Head of caudate nucleus (tissue), 42 donors: ENCODE data around the gene KRTAP4-11.
"Not testable (repeated sequence)": the region's sequence is repeated elsewhere in the genome, so short reads cannot be mapped to it uniquely, and the experiment has no call there.

Experiments
- DNase-seq, 42 donors: peaks; one replicate each; pipeline versions ENCODE4 v3.0.0 to v3.0.0-alpha.2; 2020 to 2021; ENCODE audit warnings: mixed read lengths in 7 of 42
- intact Hi-C: fragments of 100-400 bp; cut with DNase I; formaldehyde crosslinking; loops from one replicate; pipeline ENCODE4 v1.15.0; 2022

The KRTAP4-11 gene

GRCh38 chr17:41099682-41100480 is 18.3 kb downstream of the KRTAP4-11 start:
- intact Hi-C loops, DNase-seq: not testable (repeated sequence)

- intact Hi-C loops, result no loop called here
- no peak for DNase-seq
Measured at GRCh38 chr17:41098481-41098880, 19.7 kb downstream of the KRTAP4-11 start.

- intact Hi-C loops, result no loop called here
- DNase-seq, result no peak
Measured at GRCh38 chr17:41098042-41098441, 20.1 kb downstream of the KRTAP4-11 start, which contains the start of gene KRTAP4-8. TSS of gene KRTAP4-8 (minus strand) at chr17:41098142. CDS start at chr17:41098084, 58 bp downstream.

GRCh38 chr17:41096055-41096454 is 22.1 kb downstream of the KRTAP4-11 start:
- intact Hi-C loops, result no loop called here
- no peak for DNase-seq

GRCh38 chr17:41088760-41089352 is 29.3 kb downstream of the KRTAP4-11 start:
- intact Hi-C loops, result not testable (repeated sequence)

GRCh38 chr17:41084100-41084856 is 33.9 kb downstream of the KRTAP4-11 start, which contains the start of gene KRTAP4-7:
TSS of gene KRTAP4-7 (plus strand) at chr17:41084150. CDS start at chr17:41084207, 57 bp downstream.
- intact Hi-C loops, result not testable (repeated sequence)

More at GRCh38 chr17:41088760-41089352, 29.3 kb downstream of the KRTAP4-11 start:
- not testable (repeated sequence) for DNase-seq

GRCh38 chr17:41083427-41083826 is 34.7 kb downstream of the KRTAP4-11 start:
- intact Hi-C loops, result not testable (repeated sequence)

More at GRCh38 chr17:41084100-41084856, 33.9 kb downstream of the KRTAP4-11 start, which contains the start of gene KRTAP4-7:
- not testable (repeated sequence) for DNase-seq

GRCh38 chr17:41082626-41083025 is 35.5 kb downstream of the KRTAP4-11 start:
- intact Hi-C loops, result no loop called here

More at GRCh38 chr17:41083427-41083826, 34.7 kb downstream of the KRTAP4-11 start:
- DNase-seq, result not testable (repeated sequence)

GRCh38 chr17:41076788-41077187 is 41.4 kb downstream of the KRTAP4-11 start:
- no peak for DNase-seq
- intact Hi-C loops, result no loop called here

More at GRCh38 chr17:41082626-41083025, 35.5 kb downstream of the KRTAP4-11 start:
- no peak for DNase-seq

- DNase-seq, result no peak
- intact Hi-C loops, result no loop called here
Measured at GRCh38 chr17:41073676-41074075, 44.5 kb downstream of the KRTAP4-11 start.

GRCh38 chr17:41071606-41072360 is 46.4 kb downstream of the KRTAP4-11 start:
- intact Hi-C loops, result no loop called here

GRCh38 chr17:41069031-41069430 is 49.1 kb downstream of the KRTAP4-11 start:
- intact Hi-C loops, result no loop called here
- no peak for DNase-seq

More at GRCh38 chr17:41071606-41072360, 46.4 kb downstream of the KRTAP4-11 start:
- no peak for DNase-seq

GRCh38 chr17:41067281-41067680 is 50.9 kb downstream of the KRTAP4-11 start:
- intact Hi-C loops, result no loop called here
- DNase-seq, result no peak
